GM21381 (cell line): ENCODE data around the gene GPA33.
A peak's percentile ranks its signal among the peaks of the same experiment; 100 is the strongest.
"Not testable (repeated sequence)": the region's sequence is repeated elsewhere in the genome, so short reads cannot be mapped to it uniquely, and the experiment has no call there.

ENCODE experiments used
- ATAC-seq: cut with Tn5 transposase; IDR thresholded peaks from one replicate; pipeline ENCODE4 v1.9.1; 2021; ENCODE audit warnings: mild to moderate bottlenecking, moderate library complexity; ENCODE audit not compliant: unreplicated experiment

GPA33 gene

GRCh38 chr1:167059045-167059808 lies 30.9 kb downstream of the GPA33 start:
- no peak for ATAC-seq

GRCh38 chr1:167057241-167057688 lies 32.9 kb downstream of the GPA33 start:
- ATAC-seq, result peak; percentile 72

- ATAC-seq, result peak; percentile 8
Observed at GRCh38 chr1:167056529-167057231, 33.5 kb downstream of the GPA33 start.

- ATAC-seq, result no peak
Observed at GRCh38 chr1:167054946-167055630, 35.1 kb downstream of the GPA33 start.

- ATAC-seq, result no peak
Observed at GRCh38 chr1:167054531-167054930, 35.6 kb downstream of the GPA33 start.

- no peak for ATAC-seq
Observed at GRCh38 chr1:167052389-167052788, 37.8 kb downstream of the GPA33 start.

GRCh38 chr1:167051907-167052306 lies 38.3 kb downstream of the GPA33 start:
- no peak for ATAC-seq

GRCh38 chr1:167043752-167044488 lies 46.3 kb downstream of the GPA33 start:
- ATAC-seq, result peak; percentile 100

- no peak for ATAC-seq
Observed at GRCh38 chr1:167033646-167034045, 56.5 kb downstream of the GPA33 start.

GRCh38 chr1:167029553-167029952 lies 60.6 kb downstream of the GPA33 start:
- ATAC-seq, result not testable (repeated sequence)

- ATAC-seq, result no peak
Observed at GRCh38 chr1:167022384-167022783, 67.8 kb downstream of the GPA33 start.

GRCh38 chr1:167016100-167016750 lies 74.0 kb downstream of the GPA33 start:
- ATAC-seq, result no peak

- no peak for ATAC-seq
Observed at GRCh38 chr1:167013108-167013929, 76.9 kb downstream of the GPA33 start.

GRCh38 chr1:167012570-167012969 lies 77.6 kb downstream of the GPA33 start:
- no peak for ATAC-seq

GRCh38 chr1:167011560-167012191 lies 78.5 kb downstream of the GPA33 start:
- no peak for ATAC-seq

- no peak for ATAC-seq
Observed at GRCh38 chr1:167003711-167004110, 86.5 kb downstream of the GPA33 start.
